GM18505 (cell line): ENCODE results near the gene TRMT1.

Experiments
- ATAC-seq: cut with Tn5 transposase; IDR thresholded peaks from one replicate; pipeline ENCODE4 v1.9.1; 2021; ENCODE audit not compliant: unreplicated experiment
- POLR2A ChIP-seq: IDR thresholded peaks from 4 replicates; pipeline ENCODE4 v1.6.1; 2011; ENCODE audit warnings: borderline replicate concordance; ENCODE audit not compliant: insufficient read depth, insufficient read length; ENCODE audit errors: extremely low read depth

Gene TRMT1

DNA sequence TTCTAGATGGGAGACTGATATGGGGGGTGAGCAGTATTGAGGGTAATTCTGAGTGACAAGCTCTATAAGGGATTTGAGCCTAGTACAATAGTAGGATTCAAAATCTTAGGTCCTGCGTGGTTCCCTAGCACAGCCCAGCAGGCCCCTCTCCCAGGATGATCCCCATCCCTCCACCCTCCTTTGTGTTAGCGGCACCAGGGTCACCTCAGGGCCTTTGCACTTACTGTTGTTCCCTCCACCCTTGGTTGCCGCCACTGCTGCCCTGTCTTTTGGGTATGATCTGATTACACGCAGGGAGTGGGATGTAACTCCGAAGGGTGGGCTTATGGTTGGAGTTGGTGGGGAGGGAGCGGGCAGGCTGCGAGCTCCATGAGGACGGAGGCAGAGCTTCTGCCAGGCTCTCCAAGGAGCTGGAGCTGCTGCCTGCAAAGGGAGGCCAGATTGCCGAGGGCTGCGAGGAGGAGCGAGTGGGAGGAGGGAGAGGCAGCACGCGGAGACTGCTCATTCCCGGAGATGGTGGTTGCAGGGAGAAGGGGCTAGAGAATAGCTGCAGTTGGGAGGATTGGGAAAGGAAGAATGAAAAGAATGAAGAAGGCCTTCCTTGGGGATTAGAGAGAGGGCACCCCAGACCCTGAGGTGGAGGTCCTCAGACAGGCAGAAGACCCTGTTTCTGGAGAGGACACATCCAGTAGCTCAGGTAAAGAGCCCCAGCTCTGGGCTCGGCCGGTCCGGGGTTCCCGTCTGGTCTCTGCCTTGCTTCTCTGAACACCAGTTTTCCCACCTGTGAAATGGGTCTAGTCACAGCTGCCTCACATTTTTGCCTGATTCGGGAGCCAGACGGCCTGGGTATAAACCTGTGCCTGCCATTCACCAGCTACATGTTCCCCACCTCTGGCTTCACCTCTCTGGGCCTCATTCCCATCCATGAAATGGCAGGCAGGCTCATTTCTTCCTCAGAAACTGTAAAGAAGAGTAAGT lies 6.7 kb upstream of the TRMT1 start:
- no peak for ATAC-seq

DNA sequence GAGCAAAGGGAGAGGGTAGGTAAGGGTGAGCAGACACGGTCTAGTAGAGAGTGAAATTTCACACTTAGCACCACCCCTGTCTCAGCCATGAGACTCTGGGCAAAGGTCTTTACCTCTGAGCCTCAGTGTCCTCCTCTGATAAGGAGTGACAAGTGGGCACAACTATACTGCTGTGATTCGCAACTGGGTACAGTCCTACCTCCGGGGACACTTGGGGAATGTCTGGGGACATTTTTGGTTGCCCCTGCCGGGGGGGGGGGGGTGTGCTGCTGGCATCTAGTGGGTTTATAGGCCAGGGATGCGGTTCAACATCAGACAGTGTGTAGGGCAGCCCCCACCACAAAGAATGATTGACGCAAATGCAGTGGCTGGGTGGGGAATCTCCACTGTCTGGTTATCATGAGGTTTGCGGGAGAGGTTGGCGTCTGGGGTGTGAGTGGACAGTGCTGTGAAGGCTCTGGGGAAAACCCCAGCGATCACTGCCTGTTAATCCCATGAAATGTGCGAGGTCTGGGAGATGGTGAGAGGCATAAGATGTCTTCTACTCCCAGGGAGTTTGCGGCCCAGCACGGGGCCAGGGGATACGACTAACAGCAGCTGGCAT lies 5.8 kb upstream of the TRMT1 start:
- ATAC-seq, result no peak
- TF ChIP-seq POLR2A, result no peak

More for the DNA sequence above, 6.7 kb upstream of the TRMT1 start:
- TF ChIP-seq POLR2A, result no peak

DNA sequence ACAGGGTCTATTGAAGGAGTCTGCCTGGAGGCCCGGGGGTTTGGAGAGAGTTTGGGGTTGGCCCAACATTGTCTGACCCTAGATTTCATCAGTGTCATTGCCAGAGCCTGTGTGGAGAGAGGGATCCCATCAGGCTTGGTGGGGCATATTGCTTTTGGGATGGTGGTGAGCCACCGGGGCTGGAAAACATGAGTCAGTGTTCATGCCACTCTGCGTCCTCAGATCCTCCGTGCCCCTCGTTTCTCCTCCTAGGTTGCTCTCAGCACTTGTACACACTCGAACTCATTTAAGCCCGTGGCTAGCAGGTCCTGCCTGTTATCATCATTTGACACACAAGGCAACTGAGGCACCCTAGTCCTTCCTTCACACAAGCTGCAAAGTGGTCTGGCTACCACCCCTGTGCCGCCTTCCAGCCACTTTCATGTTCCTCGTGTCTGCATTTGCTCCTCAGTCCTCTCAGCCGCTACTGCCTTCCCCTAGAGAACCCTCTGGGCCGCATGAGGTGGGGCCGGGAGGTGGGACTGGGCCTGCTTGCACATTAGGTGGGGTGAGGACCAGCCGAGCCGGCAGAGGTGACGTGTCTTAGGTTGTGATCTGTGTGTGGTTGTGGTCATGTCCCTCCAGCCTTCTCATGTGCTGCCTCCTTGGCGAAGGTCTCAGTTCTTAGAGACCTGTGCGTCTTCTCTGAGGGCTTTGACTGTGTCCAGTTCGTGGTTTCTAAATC lies 5.2 kb upstream of the TRMT1 start:
- ATAC-seq, result no peak
- TF ChIP-seq POLR2A, result no peak

DNA sequence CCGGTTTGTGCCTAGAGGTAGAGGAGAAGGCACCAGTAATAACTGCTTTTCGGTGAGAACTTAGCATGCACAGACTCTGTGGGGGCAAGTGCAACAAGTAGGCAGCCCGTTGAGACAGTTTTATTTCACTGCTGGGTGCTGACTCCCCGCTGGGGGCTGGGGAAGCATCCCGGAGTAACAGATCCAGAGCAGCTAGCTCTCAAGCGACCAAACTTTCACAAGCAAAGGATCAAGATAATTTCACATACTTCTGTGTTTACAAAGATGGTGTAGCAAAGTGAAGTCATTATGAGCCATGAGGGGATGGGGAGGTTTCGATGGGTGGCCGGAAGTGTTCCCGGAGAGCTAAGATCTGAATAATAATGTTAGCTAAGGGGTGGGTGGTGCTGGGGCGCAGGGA lies 4.3 kb upstream of the TRMT1 start:
- ATAC-seq, result no peak
- TF ChIP-seq POLR2A, result no peak

DNA sequence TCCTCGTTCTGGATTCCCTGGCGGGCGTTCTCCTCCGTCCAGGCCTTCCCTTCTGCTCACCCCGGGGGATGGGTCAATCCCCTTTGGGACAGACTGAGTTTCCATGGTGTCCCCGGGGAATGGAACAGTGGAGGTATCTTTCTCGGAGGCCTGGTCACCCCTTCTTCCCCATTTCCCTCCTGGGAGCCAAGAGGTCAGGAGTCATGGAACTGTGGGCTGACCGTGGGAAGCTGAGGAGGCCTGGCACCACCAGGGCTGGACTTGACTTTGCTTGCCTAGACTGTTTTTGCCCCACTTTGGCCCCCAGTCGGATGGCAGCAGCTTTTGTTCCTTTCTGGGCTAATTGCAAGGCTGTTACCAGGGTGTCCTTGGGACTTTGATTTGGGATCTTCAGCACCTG lies 3.5 kb upstream of the TRMT1 start:
- ATAC-seq, result no peak
- TF ChIP-seq POLR2A, result no peak

DNA sequence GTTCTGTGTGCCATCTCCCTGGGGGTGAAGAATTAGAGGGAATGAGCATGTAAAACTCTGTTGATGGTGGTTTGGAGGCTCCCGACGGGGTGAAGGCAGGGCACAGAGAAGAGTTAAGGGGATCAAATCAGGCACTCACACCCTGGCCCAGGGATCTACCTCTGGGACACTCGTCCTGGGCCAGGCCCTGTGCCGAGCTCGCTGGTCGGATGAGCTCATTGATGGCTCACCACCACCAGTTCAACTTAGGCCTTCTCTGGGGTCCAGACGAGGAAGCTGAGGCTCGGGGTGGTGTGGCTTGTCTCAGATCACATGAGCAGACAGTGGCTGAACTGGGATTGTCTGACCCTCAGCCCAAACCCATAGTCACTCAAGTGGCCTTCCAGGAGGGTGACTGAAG lies 3.1 kb upstream of the TRMT1 start:
- no peak for TF ChIP-seq POLR2A
- ATAC-seq, result no peak

DNA sequence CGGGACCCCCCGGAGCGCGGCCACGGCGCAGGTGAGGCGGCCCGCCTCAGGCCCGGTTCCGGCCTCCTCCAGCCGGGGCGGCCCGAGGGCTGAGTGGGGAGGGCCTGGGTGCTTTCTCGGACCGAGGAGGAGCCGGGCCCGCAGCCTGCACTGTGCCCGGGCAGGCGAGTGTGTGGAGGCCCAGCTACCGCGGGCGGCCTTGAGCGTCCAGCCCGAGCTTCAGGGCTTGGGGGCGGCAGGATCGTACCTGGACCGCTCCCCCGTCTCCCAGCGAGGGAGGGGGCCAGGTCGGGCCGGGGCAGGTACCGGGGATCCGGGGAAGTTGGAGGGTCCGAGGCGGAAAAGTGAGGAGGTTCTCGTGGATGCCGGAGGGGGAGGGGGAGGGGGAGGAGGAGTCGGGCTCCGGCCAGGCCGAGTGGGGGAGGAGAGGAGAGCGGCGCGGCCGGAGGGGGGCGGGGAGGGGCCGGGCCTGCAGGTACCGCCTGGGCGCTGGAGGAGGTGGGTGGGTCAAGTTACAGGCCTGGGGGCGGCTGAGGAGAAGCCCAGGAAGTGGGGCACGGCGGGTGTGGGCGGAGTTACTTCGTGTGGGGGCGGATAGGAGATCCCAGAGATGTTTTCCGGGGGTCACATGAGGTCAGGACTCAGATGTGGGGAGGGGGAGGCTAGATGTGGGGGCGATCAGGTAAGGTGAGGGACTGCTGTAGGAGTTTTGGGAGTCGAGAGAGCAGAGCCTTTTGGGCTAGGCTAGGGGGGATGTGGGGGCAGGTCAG lies 2.1 kb upstream of the TRMT1 start:
- TF ChIP-seq POLR2A, result no peak
- peak; percentile 9 for ATAC-seq

DNA sequence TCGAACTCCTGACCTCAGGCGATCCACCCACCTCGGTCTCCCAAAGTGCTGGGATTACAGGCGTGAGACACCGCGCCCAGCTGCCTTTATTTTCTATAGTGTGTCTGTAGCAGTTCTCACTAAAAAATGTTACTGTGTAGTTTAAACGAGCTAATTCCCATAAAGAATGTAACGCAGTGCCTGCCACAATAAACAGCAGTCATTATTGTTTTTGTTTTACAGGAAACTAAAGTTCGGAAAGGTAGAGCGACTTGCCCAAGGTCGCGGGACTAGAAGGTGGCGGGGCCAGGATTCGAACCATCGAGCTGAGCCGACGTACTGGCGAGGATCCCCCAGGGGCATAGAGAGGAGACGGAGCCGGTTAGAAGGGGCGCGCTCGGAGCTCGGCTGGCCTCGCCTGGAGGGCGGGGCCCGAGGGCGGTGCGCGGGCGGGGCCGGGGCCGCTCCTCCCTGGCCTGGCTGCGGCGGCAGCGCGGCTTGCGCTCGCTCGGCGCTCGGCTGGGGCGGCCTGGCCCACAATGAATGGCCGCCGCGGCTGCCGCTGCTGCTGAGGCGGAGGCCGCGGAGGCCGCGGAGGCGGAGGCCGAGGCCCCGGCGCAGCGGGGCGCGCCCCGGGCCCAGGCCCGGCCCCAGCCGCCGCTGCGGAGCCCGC lies 1.4 kb upstream of the TRMT1 start, which contains the start of gene NACC1:
Gene NACC1 (plus strand): TSS at position 493 of the 652 bp plus-strand sequence. CDS start 16,944 bp downstream, outside the sequence.
- ATAC-seq, result peak; percentile 68

DNA sequence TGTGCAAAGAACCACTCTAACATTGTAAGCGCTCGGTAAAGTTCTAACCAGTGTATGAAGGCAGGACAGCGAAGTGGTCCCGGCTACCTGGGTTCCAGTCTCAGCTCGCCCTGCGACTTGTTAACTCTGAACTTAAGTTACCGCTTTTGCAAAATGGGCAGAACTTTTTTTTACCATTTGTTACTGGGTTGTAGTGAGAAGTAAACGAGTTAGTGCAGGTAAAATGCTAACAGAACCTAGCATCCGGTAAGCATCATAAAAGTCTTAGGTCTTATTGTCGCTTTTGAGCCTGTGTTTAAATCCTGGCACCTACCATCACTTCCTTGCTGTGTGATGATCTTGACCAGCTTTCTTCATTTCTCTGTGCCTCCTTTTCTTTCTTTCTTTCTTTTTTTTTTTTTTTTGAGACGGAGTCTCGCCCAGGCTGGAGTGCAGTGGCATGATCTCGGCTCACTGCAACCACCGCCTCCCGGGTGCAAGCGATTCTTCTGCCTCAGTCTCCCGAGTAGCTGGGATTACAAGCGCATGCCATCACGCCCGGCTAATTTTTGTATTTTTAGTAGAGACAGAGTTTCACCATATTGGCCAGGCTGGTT lies 734 bp upstream of the TRMT1 start:
- TF ChIP-seq POLR2A, result no peak
- no peak for ATAC-seq

More for the DNA sequence above, 1.4 kb upstream of the TRMT1 start, which contains the start of gene NACC1:
- peak; percentile 66 for TF ChIP-seq POLR2A

DNA sequence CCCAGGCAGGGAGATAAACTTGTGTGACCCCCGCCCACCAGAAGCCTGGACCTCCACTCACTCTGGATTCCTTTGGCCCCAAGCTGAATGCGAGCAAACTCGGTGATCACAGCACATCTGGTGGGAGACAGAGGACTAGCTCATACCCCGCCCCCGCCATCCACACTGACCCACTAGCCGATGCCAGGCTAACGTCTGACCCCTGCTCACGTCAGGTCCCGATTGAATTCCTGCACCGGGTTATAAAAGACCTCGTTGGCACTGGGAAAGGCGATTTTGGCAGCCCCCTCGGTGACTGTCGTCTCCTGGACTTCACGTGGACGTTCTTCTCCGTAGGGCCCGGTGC lies 631 bp downstream of the TRMT1 start:
- no peak for TF ChIP-seq POLR2A
- ATAC-seq, result no peak

DNA sequence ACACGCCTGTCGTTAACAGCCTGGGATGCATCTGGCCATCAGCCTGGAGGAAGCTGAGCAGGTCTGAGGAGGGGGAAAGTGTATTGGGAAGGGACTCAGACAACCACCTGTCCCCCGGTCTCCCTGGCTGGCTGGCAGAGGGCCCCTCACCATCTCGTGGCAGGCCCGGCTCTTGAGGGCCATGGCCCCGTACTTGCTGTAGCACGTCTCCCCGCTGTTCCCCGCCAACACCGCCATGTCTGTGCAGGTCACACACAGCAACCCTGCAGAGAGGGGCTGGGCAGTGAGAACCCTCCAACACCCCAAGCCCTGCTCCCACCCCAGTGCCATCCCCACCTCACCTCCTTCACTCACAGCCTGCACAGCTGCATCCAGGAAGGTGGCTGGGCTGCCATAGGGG lies 4.0 kb downstream of the TRMT1 start:
- ATAC-seq, result no peak
- TF ChIP-seq POLR2A, result no peak

DNA sequence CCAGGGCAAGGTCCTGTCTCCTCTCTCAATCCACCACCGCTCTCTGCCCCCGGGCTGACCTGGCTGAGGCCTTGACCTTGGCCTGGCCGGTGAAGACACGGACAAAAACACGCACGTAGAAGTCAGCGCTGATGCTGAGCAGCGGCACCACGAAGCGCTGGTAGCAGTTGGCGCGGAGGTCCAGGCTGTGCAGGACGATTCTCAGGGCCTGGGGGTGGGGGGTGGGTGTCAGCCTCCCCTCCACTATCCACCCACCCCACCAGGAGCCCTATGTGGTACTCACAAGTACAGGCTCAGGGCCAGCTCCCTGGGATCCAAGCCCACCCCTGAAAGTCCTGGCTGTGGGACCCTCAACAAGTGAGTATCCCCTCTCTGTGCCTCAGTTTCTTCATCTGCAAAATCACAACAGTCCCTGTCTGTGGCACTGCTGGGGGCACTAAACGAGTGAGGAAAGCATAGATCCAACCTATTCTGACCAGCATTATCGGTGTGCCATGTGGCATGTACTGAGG lies 6.4 kb downstream of the TRMT1 start:
- no peak for ATAC-seq
- no peak for TF ChIP-seq POLR2A

DNA sequence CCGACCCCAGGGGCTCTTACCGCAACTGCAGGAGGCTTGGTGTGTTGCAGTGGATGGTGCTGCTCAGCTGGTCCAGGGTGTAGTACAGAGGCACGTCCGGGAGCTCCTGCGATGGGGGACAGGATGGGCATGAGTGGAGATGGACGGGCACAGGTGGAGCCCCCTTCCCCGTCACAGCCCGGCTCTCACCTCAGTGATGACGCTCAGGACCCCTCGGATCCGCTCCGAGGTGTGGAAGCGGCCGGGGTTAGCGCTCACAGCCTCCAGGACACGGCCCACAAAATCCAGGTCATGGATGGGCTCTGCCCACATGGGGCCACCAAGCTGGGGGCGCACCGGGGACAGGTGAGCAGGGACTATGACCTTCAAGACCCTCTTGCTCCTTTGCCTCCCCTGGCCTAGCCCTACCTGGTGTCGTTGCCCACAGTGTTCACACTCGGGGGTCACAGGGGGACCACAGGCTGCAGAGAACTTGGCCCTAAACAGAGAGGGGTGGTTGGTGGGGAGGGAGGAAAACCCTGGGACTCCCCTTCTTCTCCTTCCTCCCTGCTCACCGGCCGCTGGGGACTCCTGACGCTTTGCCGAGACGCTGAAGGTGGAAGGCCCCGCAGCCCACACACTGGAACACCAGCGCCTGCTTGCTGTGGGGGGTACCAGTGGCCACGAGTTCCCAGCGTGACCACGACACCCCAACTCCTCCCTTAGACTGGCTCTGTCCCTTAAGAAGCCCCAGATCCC lies 7.0 kb downstream of the TRMT1 start:
- no peak for ATAC-seq
- no peak for TF ChIP-seq POLR2A
